Testis (tissue), 3 donors: ENCODE measurements around the gene ADGRA1. TPM values are rescaled to one million over a fixed set of nuclear protein-coding genes. Genes with fewer than 3 reads are reported as not detected.
A peak's percentile ranks its signal among the peaks of the same experiment; 100 is the strongest.

Experiments
- DNase-seq: peaks from one replicate; pipeline ENCODE4 v3.0.0-alpha.2; 2019
- H3K27ac ChIP-seq, 2 donors: fragments of 200-600 bp; sonication (generic); one replicate each; pipeline ENCODE4 v1.5.1; 2019
- H3K27me3 ChIP-seq: fragments of 200-600 bp; sonication (generic); one replicate; pipeline ENCODE4 v1.5.1; 2019
- H3K36me3 ChIP-seq: fragments of 200-600 bp; sonication (generic); one replicate; pipeline ENCODE4 v1.5.1; 2017; ENCODE audit warnings: low read depth; ENCODE audit errors: missing control alignments
- H3K4me1 ChIP-seq: fragments of 200-600 bp; sonication (generic); one replicate; pipeline ENCODE4 v1.5.1; 2019
- H3K4me3 ChIP-seq, 2 donors: fragments of 200-600 bp; sonication (generic); one replicate each; pipeline ENCODE4 v1.5.1; 2017 to 2019
- H3K9me3 ChIP-seq: fragments of 200-600 bp; sonication (generic); one replicate; pipeline ENCODE4 v1.5.1; 2017
- CTCF ChIP-seq, 3 experiments: fragments of 450-650 bp in 2 of 3; fragments of 200-600 bp in 1 of 3; sonication (generic) in 1 of 3; IDR thresholded peaks; one replicate each; pipeline ENCODE4 v1.5.1; 2016 to 2019; ENCODE audit warnings: antibody characterized with exemption in 3 of 3, mild to moderate bottlenecking in 2 of 3, moderate library complexity in 1 of 3
- POLR2A ChIP-seq: fragments of 450-650 bp; IDR thresholded peaks from one replicate; pipeline ENCODE4 v1.6.1; 2017; ENCODE audit warnings: antibody characterized with exemption, mild to moderate bottlenecking, moderate library complexity
- WGBS, 2 donors: methylation state at CpG; one replicate each; pipeline ENCODE4 v1.1.5; 2018; 5-methylcytosine and 5-hydroxymethylcytosine counted together
- intact Hi-C: fragments of 100-400 bp; cut with DNase I; formaldehyde crosslinking; loops from one replicate; pipeline ENCODE4 v1.15.1; 2023; ENCODE audit warnings: low total_unique reads
- polyA plus RNA-seq: library from polyadenylated mRNA; stranded (reverse); fragments of 350-450 nt; fragmentation: Illumina TruSeq; extraction: RNeasy Lipid Tissue Mini Kit (QIAGEN cat#74804); gene quantifications from one replicate; pipeline ENCODE4 v1.2.3, GENCODE V29; 2014; ENCODE audit warnings: low read depth, low replicate concordance; ENCODE audit not compliant: insufficient read depth
- total RNA-seq, 2 donors: library from RNA; depleted of rRNA; stranded (reverse); fragments of >200 nt; gene quantifications; one replicate each; pipeline ENCODE4 v1.2.3, GENCODE V29; 2016

The ADGRA1 gene
- total and polyA plus RNA-seq, 3 donors from 2014 or later: 0.95 to 1.4 (median 1.1) TPM

GRCh38 chr10:133085251-133086125 lies 2.2 kb upstream of the ADGRA1 start:
- intact Hi-C loops: no loop called here
- no peak overlapping the region for H3K4me3 ChIP-seq
- no peaks in the 10 kb centered on the region for H3K27me3 ChIP-seq
- TF ChIP-seq POLR2A (no peak), CTCF (IDR thresholded peaks at IDR 0.05) (no peak)
- no peak for DNase-seq
- no peaks in the 10 kb centered on the region for H3K4me1 ChIP-seq
- WGBS, 2 donors: 76 to 85% methylated on average over 7 to 31 of the region's 32 CpGs
- no peak overlapping the region for H3K27ac ChIP-seq
- no peaks in the 10 kb centered on the region for H3K36me3 ChIP-seq
- H3K9me3 ChIP-seq: no peaks in the 10 kb centered on the region

GRCh38 chr10:133086247-133086646 lies 1.5 kb upstream of the ADGRA1 start:
- WGBS, 2 donors: 56% methylated on average over 11 of the region's 12 CpGs; no CpG with 5 or more reads in 1 of the 2 donors
- Histone ChIP-seq H3K27ac (no peak overlapping the region), H3K27me3 (no peaks in the 10 kb centered on the region), H3K4me1 (no peaks in the 10 kb centered on the region), H3K4me3 (no peak overlapping the region), H3K9me3 (no peaks in the 10 kb centered on the region), H3K36me3 (no peaks in the 10 kb centered on the region)
- no peak for DNase-seq
- TF ChIP-seq POLR2A (no peak), CTCF (IDR thresholded peaks at IDR 0.05) (no peak)
- intact Hi-C loops: no loop called here

GRCh38 chr10:133087045-133087678 lies 562 bp upstream of the ADGRA1 start:
- Histone ChIP-seq H3K27me3 (no peaks in the 10 kb centered on the region), H3K27ac (no peak overlapping the region), H3K9me3 (no peaks in the 10 kb centered on the region), H3K4me1 (no peaks in the 10 kb centered on the region), H3K4me3 (no peak overlapping the region), H3K36me3 (no peaks in the 10 kb centered on the region)
- WGBS, 2 donors: 27 to 39% methylated on average over 8 to 16 of the region's 16 CpGs
- intact Hi-C loops: no loop called here
- no peak for DNase-seq
- TF ChIP-seq CTCF (IDR thresholded peaks at IDR 0.05) (no peak), POLR2A (no peak)

- Histone ChIP-seq H3K4me1 (no peaks in the 10 kb centered on the region), H3K9me3 (no peaks in the 10 kb centered on the region), H3K4me3 (peak overlapping the region in 1 of 2 donors; percentile 34), H3K27me3 (no peaks in the 10 kb centered on the region), H3K27ac (no peak overlapping the region), H3K36me3 (no peaks in the 10 kb centered on the region)
- DNase-seq: no peak
- 1 to 5% methylated on average over 12 to 51 of the region's 87 CpGs for WGBS, 2 donors
- intact Hi-C loops: no loop called here
- TF ChIP-seq CTCF (IDR thresholded peaks at IDR 0.05): no peak
- TF ChIP-seq POLR2A: no peak
These were observed 643 bp downstream of the ADGRA1 start for GRCh38 chr10:133088179-133088955.
